HEK293 (cell line): ENCODE measurements around the gene VPS4A.

Experiments
- CTCF ChIA-PET: fragments of 350-600 bp; formaldehyde crosslinking; extraction: SDS; loops from one replicate; lab custom pipeline; 2021; ENCODE audit warnings: antibody characterized with exemption; lab: Yijun Ruan, JAX
- POLR2A ChIA-PET: fragments of 300-600 bp; formaldehyde crosslinking; extraction: SDS; loops from one replicate; lab custom pipeline; 2020; ENCODE audit warnings: antibody characterized with exemption, inconsistent platforms; lab: Yijun Ruan, JAX
- H3K27ac ChIP-seq: fragments of 200-500 bp; sonication (Bioruptor generic); 2 replicates; pipeline ENCODE4 v1.5.1; 2014; ENCODE audit warnings: low read depth, low read length, control low read depth, inconsistent platforms; ENCODE audit errors: extremely low read depth
- H3K36me3 ChIP-seq, 2 experiments: fragments of 200-500 bp in 1 of 2; sonication (Bioruptor generic) in 1 of 2; 1 replicate in 1 of 2; 2 replicates in 1 of 2; pipeline ENCODE4 v1.5.1; 2014 to 2017; ENCODE audit warnings: inconsistent platforms in 2 of 2, low read length in 2 of 2; ENCODE audit not compliant: control insufficient read depth in 2 of 2, insufficient read depth in 1 of 2
- H3K4me1 ChIP-seq: fragments of 200-500 bp; sonication (Bioruptor generic); 2 replicates; pipeline ENCODE4 v1.5.1; 2014; ENCODE audit warnings: mild to moderate bottlenecking, low read length, inconsistent platforms; ENCODE audit not compliant: control insufficient read depth, insufficient read depth
- H3K4me3 ChIP-seq: 2 replicates; pipeline ENCODE4 v1.5.1; 2011; ENCODE audit warnings: low read depth, mild to moderate bottlenecking, control low read depth, low read length, moderate library complexity
- H3K9me3 ChIP-seq: fragments of 200-500 bp; sonication (Bioruptor generic); 2 replicates; pipeline ENCODE4 v1.5.1; 2014; ENCODE audit warnings: low read depth, low read length, inconsistent platforms; ENCODE audit not compliant: control insufficient read depth, insufficient read depth
- HOXC10 ChIP-seq: sonication (generic); formaldehyde crosslinking; IDR thresholded peaks from 2 replicates; pipeline ENCODE4 v1.8.1; 2023; ENCODE audit warnings: mild to moderate bottlenecking, missing genetic modification reagents
- TCF7L2 ChIP-seq: IDR thresholded peaks from 2 replicates; pipeline ENCODE4 v1.6.1; 2011; ENCODE audit warnings: low read depth, mild to moderate bottlenecking, inconsistent platforms, low read length, moderate library complexity, borderline replicate concordance
- YY1 ChIP-seq: fragments of 450-650 bp; formaldehyde crosslinking; IDR thresholded peaks from 2 replicates; pipeline ENCODE4 v1.5.1; 2018; ENCODE audit warnings: missing biosample characterization, missing genetic modification characterization
- ZBTB20 ChIP-seq: fragments of 450-650 bp; formaldehyde crosslinking; IDR thresholded peaks from 2 replicates; pipeline ENCODE4 v1.5.1; 2016; ENCODE audit warnings: missing biosample characterization, missing genetic modification characterization
- ZBTB48 ChIP-seq: fragments of 450-650 bp; formaldehyde crosslinking; IDR thresholded peaks from 2 replicates; pipeline ENCODE4 v1.5.1; 2016; ENCODE audit warnings: missing biosample characterization, missing genetic modification characterization
- ZFP69B ChIP-seq: fragments of 450-650 bp; formaldehyde crosslinking; IDR thresholded peaks from 2 replicates; pipeline ENCODE4 v1.5.1; 2016; ENCODE audit warnings: missing biosample characterization, missing genetic modification characterization
- ZNF138 ChIP-seq: fragments of 450-650 bp; formaldehyde crosslinking; IDR thresholded peaks from 2 replicates; pipeline ENCODE4 v1.5.1; 2016; ENCODE audit warnings: missing biosample characterization, missing genetic modification characterization, borderline replicate concordance
- ZNF175 ChIP-seq: fragments of 450-650 bp; formaldehyde crosslinking; IDR thresholded peaks from 2 replicates; pipeline ENCODE4 v1.5.1; 2016; ENCODE audit warnings: missing biosample characterization, missing genetic modification characterization
- ZNF214 ChIP-seq: fragments of 450-650 bp; formaldehyde crosslinking; IDR thresholded peaks from 2 replicates; pipeline ENCODE4 v1.5.1; 2017; ENCODE audit warnings: missing biosample characterization, mild to moderate bottlenecking, missing genetic modification characterization, borderline replicate concordance
- ZNF23 ChIP-seq: fragments of 450-650 bp; formaldehyde crosslinking; IDR thresholded peaks from 2 replicates; pipeline ENCODE4 v1.5.1; 2016; ENCODE audit warnings: missing biosample characterization, missing genetic modification characterization, borderline replicate concordance
- ZNF24 ChIP-seq: fragments of 450-650 bp; formaldehyde crosslinking; IDR thresholded peaks from 2 replicates; pipeline ENCODE4 v1.5.1; 2016; ENCODE audit warnings: missing biosample characterization, missing genetic modification characterization
- ZNF274 ChIP-seq, 2 experiments: fragments of 200-500 bp in 1 of 2; fragments of 450-650 bp in 1 of 2; sonication (Bioruptor generic) in 1 of 2; formaldehyde crosslinking in 1 of 2; IDR thresholded peaks; 2 replicates each; pipeline versions ENCODE4 v1.5.1 to v1.6.1; 2014 to 2016; ENCODE audit warnings: borderline replicate concordance in 1 of 2, inconsistent platforms in 1 of 2, low read length in 1 of 2, missing biosample characterization in 1 of 2, missing genetic modification characterization in 1 of 2
- ZNF350 ChIP-seq: fragments of 450-650 bp; formaldehyde crosslinking; IDR thresholded peaks from 2 replicates; pipeline ENCODE4 v1.5.0; 2017; ENCODE audit warnings: missing biosample characterization, mild to moderate bottlenecking, missing genetic modification characterization
- ZNF558 ChIP-seq: fragments of 450-650 bp; formaldehyde crosslinking; IDR thresholded peaks from 2 replicates; pipeline ENCODE4 v1.5.1; 2016; ENCODE audit warnings: missing biosample characterization, missing genetic modification characterization
- ZNF571 ChIP-seq: fragments of 450-650 bp; formaldehyde crosslinking; IDR thresholded peaks from 2 replicates; pipeline ENCODE4 v1.5.0; 2017; ENCODE audit warnings: missing biosample characterization, missing genetic modification characterization
- ZNF776 ChIP-seq: fragments of 450-650 bp; formaldehyde crosslinking; IDR thresholded peaks from 2 replicates; pipeline ENCODE4 v1.5.0; 2017; ENCODE audit warnings: missing biosample characterization, missing genetic modification characterization, borderline replicate concordance
- ZNF777 ChIP-seq: fragments of 450-650 bp; formaldehyde crosslinking; IDR thresholded peaks from 2 replicates; pipeline ENCODE4 v1.5.1; 2017; ENCODE audit warnings: missing biosample characterization, missing genetic modification characterization, borderline replicate concordance
- ZNF785 ChIP-seq: fragments of 450-650 bp; formaldehyde crosslinking; IDR thresholded peaks from 2 replicates; pipeline ENCODE4 v1.5.1; 2016; ENCODE audit warnings: missing biosample characterization, missing genetic modification characterization
- ZNF837 ChIP-seq: fragments of 450-650 bp; formaldehyde crosslinking; IDR thresholded peaks from 2 replicates; pipeline ENCODE4 v1.5.1; 2016; ENCODE audit warnings: missing biosample characterization, missing genetic modification characterization
- ZSCAN23 ChIP-seq: fragments of 450-650 bp; formaldehyde crosslinking; IDR thresholded peaks from 2 replicates; pipeline ENCODE4 v1.5.1; 2016; ENCODE audit warnings: missing biosample characterization, missing genetic modification characterization
- ZSCAN30 ChIP-seq: fragments of 450-650 bp; IDR thresholded peaks from 2 replicates; pipeline ENCODE4 v1.5.1; 2018; ENCODE audit warnings: missing biosample characterization, mild to moderate bottlenecking, missing genetic modification characterization, moderate library complexity
- TF ChIP-seq, protein P1 (sequence below): fragments of 450-650 bp; formaldehyde crosslinking; IDR thresholded peaks from 2 replicates; pipeline ENCODE4 v1.5.1; 2016; ENCODE audit warnings: missing biosample characterization, missing genetic modification characterization
- TF ChIP-seq, protein P2 (sequence below): fragments of 450-650 bp; IDR thresholded peaks from 2 replicates; pipeline ENCODE4 v1.5.1; 2018; ENCODE audit warnings: missing biosample characterization, missing genetic modification characterization
- TF ChIP-seq, protein P3 (sequence below): fragments of 450-650 bp; formaldehyde crosslinking; IDR thresholded peaks from 2 replicates; pipeline ENCODE4 v1.5.1; 2016; ENCODE audit warnings: missing biosample characterization, missing genetic modification characterization, borderline replicate concordance
- TF ChIP-seq, protein P4 (sequence below): fragments of 450-650 bp; formaldehyde crosslinking; IDR thresholded peaks from 2 replicates; pipeline ENCODE4 v1.5.1; 2016; ENCODE audit warnings: missing biosample characterization, missing genetic modification characterization
- TF ChIP-seq, protein P5 (sequence below): fragments of 450-650 bp; formaldehyde crosslinking; IDR thresholded peaks from 2 replicates; pipeline ENCODE4 v1.5.1; 2016; ENCODE audit warnings: missing biosample characterization, missing genetic modification characterization

The VPS4A gene

DNA sequence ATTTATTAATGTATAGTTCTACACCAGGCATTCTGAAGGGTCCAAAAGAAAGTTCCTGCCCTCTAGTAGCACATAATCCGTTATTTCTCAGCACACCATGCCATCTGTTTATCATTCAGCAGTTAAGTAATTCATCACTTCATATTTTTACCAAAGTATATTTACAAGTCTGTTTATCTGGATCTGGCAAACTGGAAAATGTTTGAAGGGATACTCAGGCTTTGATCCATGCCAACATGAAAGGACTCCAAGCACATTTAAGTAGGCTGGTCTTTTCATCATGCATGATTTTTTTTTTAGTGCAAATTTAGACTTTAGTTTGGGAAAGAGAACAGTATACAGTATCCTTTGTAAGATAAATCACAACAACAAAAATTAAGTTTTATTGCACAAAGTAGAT, 4.1 kb upstream of the VPS4A start:
- H3K36me3 ChIP-seq, result peaks cover 0 to 17% of the 10 kb centered on the region in 2 experiments; a peak in 1 of 3 replicates
- no peak overlapping the region for H3K27ac ChIP-seq
- TF ChIP-seq TCF7L2 (no peak), YY1 (tag by site-specific recombination) (no peak), ZNF175 (no peak), ZNF837 (tag by site-specific recombination) (no peak), ZNF785 (tag by site-specific recombination) (no peak), ZNF214 (tag by site-specific recombination) (no peak), HOXC10 (CRISPR knock-in tag) (no peak), ZFP69B (no peak), ZNF23 (no peak)
- TF ChIP-seq, protein P1, sequence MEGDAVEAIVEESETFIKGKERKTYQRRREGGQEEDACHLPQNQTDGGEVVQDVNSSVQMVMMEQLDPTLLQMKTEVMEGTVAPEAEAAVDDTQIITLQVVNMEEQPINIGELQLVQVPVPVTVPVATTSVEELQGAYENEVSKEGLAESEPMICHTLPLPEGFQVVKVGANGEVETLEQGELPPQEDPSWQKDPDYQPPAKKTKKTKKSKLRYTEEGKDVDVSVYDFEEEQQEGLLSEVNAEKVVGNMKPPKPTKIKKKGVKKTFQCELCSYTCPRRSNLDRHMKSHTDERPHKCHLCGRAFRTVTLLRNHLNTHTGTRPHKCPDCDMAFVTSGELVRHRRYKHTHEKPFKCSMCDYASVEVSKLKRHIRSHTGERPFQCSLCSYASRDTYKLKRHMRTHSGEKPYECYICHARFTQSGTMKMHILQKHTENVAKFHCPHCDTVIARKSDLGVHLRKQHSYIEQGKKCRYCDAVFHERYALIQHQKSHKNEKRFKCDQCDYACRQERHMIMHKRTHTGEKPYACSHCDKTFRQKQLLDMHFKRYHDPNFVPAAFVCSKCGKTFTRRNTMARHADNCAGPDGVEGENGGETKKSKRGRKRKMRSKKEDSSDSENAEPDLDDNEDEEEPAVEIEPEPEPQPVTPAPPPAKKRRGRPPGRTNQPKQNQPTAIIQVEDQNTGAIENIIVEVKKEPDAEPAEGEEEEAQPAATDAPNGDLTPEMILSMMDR (tag by site-specific recombination), result no peak
- TF ChIP-seq, protein P2, sequence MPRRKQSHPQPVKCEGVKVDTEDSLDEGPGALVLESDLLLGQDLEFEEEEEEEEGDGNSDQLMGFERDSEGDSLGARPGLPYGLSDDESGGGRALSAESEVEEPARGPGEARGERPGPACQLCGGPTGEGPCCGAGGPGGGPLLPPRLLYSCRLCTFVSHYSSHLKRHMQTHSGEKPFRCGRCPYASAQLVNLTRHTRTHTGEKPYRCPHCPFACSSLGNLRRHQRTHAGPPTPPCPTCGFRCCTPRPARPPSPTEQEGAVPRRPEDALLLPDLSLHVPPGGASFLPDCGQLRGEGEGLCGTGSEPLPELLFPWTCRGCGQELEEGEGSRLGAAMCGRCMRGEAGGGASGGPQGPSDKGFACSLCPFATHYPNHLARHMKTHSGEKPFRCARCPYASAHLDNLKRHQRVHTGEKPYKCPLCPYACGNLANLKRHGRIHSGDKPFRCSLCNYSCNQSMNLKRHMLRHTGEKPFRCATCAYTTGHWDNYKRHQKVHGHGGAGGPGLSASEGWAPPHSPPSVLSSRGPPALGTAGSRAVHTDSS (tag by site-specific recombination), result no peak
- TF ChIP-seq, protein P3, sequence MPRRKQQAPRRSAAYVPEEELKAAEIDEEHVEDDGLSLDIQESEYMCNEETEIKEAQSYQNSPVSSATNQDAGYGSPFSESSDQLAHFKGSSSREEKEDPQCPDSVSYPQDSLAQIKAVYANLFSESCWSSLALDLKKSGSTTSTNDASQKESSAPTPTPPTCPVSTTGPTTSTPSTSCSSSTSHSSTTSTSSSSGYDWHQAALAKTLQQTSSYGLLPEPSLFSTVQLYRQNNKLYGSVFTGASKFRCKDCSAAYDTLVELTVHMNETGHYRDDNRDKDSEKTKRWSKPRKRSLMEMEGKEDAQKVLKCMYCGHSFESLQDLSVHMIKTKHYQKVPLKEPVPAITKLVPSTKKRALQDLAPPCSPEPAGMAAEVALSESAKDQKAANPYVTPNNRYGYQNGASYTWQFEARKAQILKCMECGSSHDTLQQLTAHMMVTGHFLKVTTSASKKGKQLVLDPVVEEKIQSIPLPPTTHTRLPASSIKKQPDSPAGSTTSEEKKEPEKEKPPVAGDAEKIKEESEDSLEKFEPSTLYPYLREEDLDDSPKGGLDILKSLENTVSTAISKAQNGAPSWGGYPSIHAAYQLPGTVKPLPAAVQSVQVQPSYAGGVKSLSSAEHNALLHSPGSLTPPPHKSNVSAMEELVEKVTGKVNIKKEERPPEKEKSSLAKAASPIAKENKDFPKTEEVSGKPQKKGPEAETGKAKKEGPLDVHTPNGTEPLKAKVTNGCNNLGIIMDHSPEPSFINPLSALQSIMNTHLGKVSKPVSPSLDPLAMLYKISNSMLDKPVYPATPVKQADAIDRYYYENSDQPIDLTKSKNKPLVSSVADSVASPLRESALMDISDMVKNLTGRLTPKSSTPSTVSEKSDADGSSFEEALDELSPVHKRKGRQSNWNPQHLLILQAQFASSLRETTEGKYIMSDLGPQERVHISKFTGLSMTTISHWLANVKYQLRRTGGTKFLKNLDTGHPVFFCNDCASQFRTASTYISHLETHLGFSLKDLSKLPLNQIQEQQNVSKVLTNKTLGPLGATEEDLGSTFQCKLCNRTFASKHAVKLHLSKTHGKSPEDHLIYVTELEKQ, result no peak
- TF ChIP-seq, all 188 proteins: peak for 0
- Histone ChIP-seq H3K9me3 (no peaks in the 10 kb centered on the region), H3K4me1 (no peaks in the 10 kb centered on the region), H3K4me3 (no peak overlapping the region)
- CTCF ChIA-PET, result no interaction called here
- POLR2A ChIA-PET, result no interaction called here

DNA sequence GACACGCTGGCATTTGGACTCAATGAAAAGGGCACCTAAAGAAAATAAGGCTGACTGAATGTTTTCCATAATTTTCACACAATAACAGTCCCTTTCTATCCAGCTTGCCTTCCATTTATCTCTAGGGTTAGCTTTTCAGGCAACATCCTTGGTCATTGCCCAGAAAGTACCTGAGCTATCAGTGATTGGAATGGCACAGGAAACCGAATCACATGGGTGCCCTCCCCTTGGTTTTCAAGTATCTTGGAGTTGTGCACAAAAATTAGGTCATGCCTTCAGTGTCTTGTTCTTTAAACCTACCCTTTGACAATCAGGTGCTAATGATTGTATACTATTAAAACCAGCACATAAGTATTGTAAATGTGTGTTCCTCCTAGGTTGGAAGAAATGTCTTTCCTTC, 3.3 kb upstream of the VPS4A start:
- Histone ChIP-seq H3K9me3 (no peaks in the 10 kb centered on the region), H3K36me3 (peaks cover under 1 to 13% of the 10 kb centered on the region in 2 experiments; a peak in 2 of 3 replicates)
- POLR2A ChIA-PET, result no interaction called here
- CTCF ChIA-PET, result no interaction called here
- TF ChIP-seq, protein P4, sequence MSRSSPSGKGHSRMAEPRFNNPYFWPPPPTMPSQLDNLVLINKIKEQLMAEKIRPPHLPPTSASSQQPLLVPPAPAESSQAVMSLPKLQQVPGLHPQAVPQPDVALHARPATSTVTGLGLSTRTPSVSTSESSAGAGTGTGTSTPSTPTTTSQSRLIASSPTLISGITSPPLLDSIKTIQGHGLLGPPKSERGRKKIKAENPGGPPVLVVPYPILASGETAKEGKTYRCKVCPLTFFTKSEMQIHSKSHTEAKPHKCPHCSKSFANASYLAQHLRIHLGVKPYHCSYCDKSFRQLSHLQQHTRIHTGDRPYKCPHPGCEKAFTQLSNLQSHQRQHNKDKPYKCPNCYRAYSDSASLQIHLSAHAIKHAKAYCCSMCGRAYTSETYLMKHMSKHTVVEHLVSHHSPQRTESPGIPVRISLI (tag by site-specific recombination), result no peak
- TF ChIP-seq, protein P5, sequence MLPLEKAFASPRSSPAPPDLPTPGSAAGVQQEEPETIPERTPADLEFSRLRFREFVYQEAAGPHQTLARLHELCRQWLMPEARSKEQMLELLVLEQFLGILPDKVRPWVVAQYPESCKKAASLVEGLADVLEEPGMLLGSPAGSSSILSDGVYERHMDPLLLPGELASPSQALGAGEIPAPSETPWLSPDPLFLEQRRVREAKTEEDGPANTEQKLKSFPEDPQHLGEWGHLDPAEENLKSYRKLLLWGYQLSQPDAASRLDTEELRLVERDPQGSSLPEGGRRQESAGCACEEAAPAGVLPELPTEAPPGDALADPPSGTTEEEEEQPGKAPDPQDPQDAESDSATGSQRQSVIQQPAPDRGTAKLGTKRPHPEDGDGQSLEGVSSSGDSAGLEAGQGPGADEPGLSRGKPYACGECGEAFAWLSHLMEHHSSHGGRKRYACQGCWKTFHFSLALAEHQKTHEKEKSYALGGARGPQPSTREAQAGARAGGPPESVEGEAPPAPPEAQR (tag by site-specific recombination), result no peak
- no peak for TF ChIP-seq ZNF24 (tag by site-specific recombination)
- TF ChIP-seq ZNF571 (tag by site-specific recombination), result no peak
- TF ChIP-seq ZBTB20 (tag by site-specific recombination), result no peak
- no peak for TF ChIP-seq ZNF777 (tag by site-specific recombination)
- no peak for TF ChIP-seq ZSCAN23 (tag by site-specific recombination)
- TF ChIP-seq ZNF274 (IDR thresholded peaks at IDR 0.05; ENCODE audit: low read length), result no peak
- TF ChIP-seq ZNF274 (tag by site-specific recombination; IDR thresholded peaks at IDR 0.05; ENCODE audit: borderline replicate concordance), result no peak
- no peak for TF ChIP-seq ZBTB48 (tag by site-specific recombination)
- no peak for TF ChIP-seq ZNF138 (tag by site-specific recombination)
- TF ChIP-seq ZNF558, result no peak
- TF ChIP-seq ZNF350 (tag by site-specific recombination), result no peak
- no peak for TF ChIP-seq ZNF776 (tag by site-specific recombination)
- no peak for TF ChIP-seq ZSCAN30 (tag by site-specific recombination)
- TF ChIP-seq, all 188 proteins: peak for 0
- Histone ChIP-seq H3K27ac (no peak overlapping the region), H3K4me3 (no peak overlapping the region), H3K4me1 (no peaks in the 10 kb centered on the region)
